GM12891 (cell line): ENCODE data around the gene KCTD21.

Experiments used
- POLR2A ChIP-seq: IDR thresholded peaks from 2 replicates; pipeline ENCODE4 v1.6.1; 2011; ENCODE audit warnings: low read depth, low read length, control low read depth
- POLR2AphosphoS5 ChIP-seq: IDR thresholded peaks from 2 replicates; pipeline ENCODE4 v1.6.1; 2011; ENCODE audit warnings: low read depth, low read length, control low read depth
- POU2F2 ChIP-seq: IDR thresholded peaks from 2 replicates; pipeline ENCODE4 v1.6.1; 2011; ENCODE audit warnings: low read depth, mild to moderate bottlenecking, control low read depth, low read length, moderate library complexity
- SPI1 ChIP-seq: IDR thresholded peaks from 2 replicates; pipeline ENCODE4 v1.6.1; 2011; ENCODE audit warnings: low read depth, low read length, control low read depth
- TAF1 ChIP-seq: IDR thresholded peaks from 2 replicates; pipeline ENCODE4 v1.6.1; 2011; ENCODE audit warnings: low read depth, low read length, control low read depth

GRCh38 chr11:78210000-78210608 is 21.7 kb upstream of the KCTD21 start:
- TF ChIP-seq SPI1 (no peak), POLR2AphosphoS5 (no peak), POU2F2 (no peak), TAF1 (no peak), POLR2A (no peak)
